Gastroesophageal sphincter (tissue), 4 donors: ENCODE measurements around the gene TMTC2. TPM values are rescaled to one million over a fixed set of nuclear protein-coding genes. Genes with fewer than 3 reads are reported as not detected.

ENCODE experiments used
- ATAC-seq: fragments of 150-250 bp; one replicate; pipeline ENCODE4 v1.9.1; 2016; ENCODE audit warnings: mild to moderate bottlenecking, moderate library complexity
- H3K27ac ChIP-seq, 4 donors: fragments of 200-600 bp; sonication (generic) in 3 of 4; 1 replicate in 3 of 4; 2 replicates in 1 of 4; pipeline ENCODE4 v1.5.1; 2016 to 2019
- H3K27me3 ChIP-seq: fragments of 200-600 bp; sonication (generic); one replicate; pipeline ENCODE4 v1.5.1; 2019
- H3K36me3 ChIP-seq, 2 donors: fragments of 200-600 bp; sonication (generic); one replicate each; pipeline ENCODE4 v1.5.1; 2019; ENCODE audit warnings: control low read depth in 1 of 2
- H3K4me1 ChIP-seq, 3 donors: fragments of 200-600 bp; sonication (generic); 1 replicate in 2 of 3; 2 replicates in 1 of 3; pipeline ENCODE4 v1.5.1; 2016 to 2019; ENCODE audit warnings: control low read depth in 2 of 3
- H3K4me3 ChIP-seq, 2 donors: fragments of 200-600 bp; sonication (generic); one replicate each; pipeline ENCODE4 v1.5.1; 2019; ENCODE audit warnings: mild to moderate bottlenecking in 1 of 2, moderate library complexity in 1 of 2
- H3K9me3 ChIP-seq, 3 donors: fragments of 200-600 bp; sonication (generic); one replicate each; pipeline ENCODE4 v1.5.1; 2017 to 2019; ENCODE audit warnings: control low read depth in 2 of 3
- CTCF ChIP-seq, 4 experiments: fragments of 200-600 bp in 2 of 4; fragments of 450-650 bp in 2 of 4; sonication (generic) in 1 of 4; IDR thresholded peaks; one replicate each; pipeline ENCODE4 v1.5.1; 2017 to 2019; ENCODE audit warnings: antibody characterized with exemption in 4 of 4, mild to moderate bottlenecking in 2 of 4, moderate library complexity in 2 of 4
- EP300 ChIP-seq: sonication (generic); formaldehyde crosslinking; IDR thresholded peaks from one replicate; pipeline ENCODE4 v1.6.1; 2017; ENCODE audit warnings: antibody characterized with exemption, mild to moderate bottlenecking
- POLR2A ChIP-seq, 2 donors: fragments of 450-650 bp; IDR thresholded peaks; one replicate each; pipeline ENCODE4 v1.6.1; 2017; ENCODE audit warnings: antibody characterized with exemption in 2 of 2, mild to moderate bottlenecking in 2 of 2, moderate library complexity in 1 of 2
- POLR2AphosphoS5 ChIP-seq: sonication (generic); formaldehyde crosslinking; IDR thresholded peaks from one replicate; pipeline ENCODE4 v1.6.1; 2017; ENCODE audit warnings: antibody characterized with exemption
- WGBS, 2 donors: methylation state at CpG; one replicate each; pipeline ENCODE4 v1.1.5; 2018; ENCODE audit warnings: low coverage in 1 of 2; 5-methylcytosine and 5-hydroxymethylcytosine counted together
- total RNA-seq, 4 donors: library from RNA; depleted of rRNA; stranded (reverse); fragments of >200 nt; gene quantifications; one replicate each; pipeline ENCODE4 v1.1.0, GENCODE V29; 2016

Gene TMTC2
- total RNA-seq, 4 donors from 2014 or later: 7.4 to 21.8 (median 16.0) TPM

DNA sequence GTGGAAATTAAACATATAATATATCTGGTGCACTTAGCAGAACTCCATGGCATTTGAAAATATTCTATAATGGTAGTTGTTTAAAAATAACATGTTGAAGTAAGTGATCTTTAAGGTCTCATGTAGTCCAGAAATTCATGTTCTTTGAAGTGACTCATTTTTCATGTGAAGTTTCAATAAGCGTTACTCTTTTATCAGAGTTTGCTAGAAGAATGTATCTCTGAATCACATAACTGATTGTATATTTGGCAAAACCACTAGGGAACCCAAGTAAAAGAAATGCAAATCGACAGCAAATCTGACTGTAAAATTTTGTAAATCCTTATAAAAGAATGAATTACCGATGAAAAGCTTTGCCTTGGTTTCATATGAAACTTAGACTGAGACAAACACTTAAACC, 463.3 kb downstream of the TMTC2 start:
- Histone ChIP-seq H3K4me3 (no peak overlapping the region), H3K27ac (no peak overlapping the region), H3K27me3 (no peaks in the 10 kb centered on the region), H3K36me3 (no peaks in the 10 kb centered on the region), H3K4me1 (no peaks in the 10 kb centered on the region), H3K9me3 (no peaks in the 10 kb centered on the region)
- no peak for ATAC-seq
- 87 to 93% methylated on average over 3 of the region's 3 CpGs for WGBS, 2 donors
- TF ChIP-seq POLR2A (IDR thresholded peaks at IDR 0.05): no peak
- no peak for TF ChIP-seq CTCF (IDR thresholded peaks at IDR 0.05)
- TF ChIP-seq POLR2AphosphoS5: no peak
- no peak for TF ChIP-seq EP300

DNA sequence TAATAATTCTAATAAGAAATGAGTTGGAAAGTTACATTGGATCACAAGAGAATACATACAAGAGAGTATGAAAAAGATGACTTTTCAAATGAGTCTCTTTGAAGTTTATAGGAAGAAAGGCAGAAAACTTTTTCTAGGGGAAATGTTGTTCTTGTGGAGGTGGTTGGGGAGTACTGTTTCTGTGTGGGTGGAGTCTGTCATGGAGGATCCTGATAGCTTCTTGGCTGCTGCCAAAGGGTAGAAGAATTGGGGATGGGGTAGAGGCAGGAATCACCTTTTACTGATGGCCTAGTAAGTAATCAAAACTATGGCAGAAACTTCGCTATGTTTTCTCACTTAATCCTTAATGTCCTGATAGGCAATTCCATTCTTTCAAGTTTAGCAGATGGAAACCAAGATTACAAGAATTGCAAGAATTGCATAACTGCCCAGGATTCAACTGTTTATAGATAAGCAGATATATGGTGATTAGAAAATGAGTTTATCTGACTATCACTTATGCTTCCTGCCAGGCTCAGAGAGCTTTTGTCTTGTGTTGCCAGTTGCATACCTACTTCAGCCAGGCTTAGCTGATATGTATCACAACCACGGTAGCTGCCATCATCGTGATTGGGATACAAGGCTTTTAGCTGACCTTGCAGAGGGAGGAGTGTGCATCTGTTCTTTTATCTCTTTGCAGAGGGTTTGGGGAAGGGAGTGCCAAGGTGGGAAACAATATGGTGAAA, 463.9 kb downstream of the TMTC2 start:
- H3K27ac ChIP-seq: no peak overlapping the region
- ATAC-seq: no peak
- H3K36me3 ChIP-seq: no peaks in the 10 kb centered on the region
- no peak for TF ChIP-seq CTCF (IDR thresholded peaks at IDR 0.05)
- TF ChIP-seq POLR2AphosphoS5: no peak
- no peak for TF ChIP-seq POLR2A (IDR thresholded peaks at IDR 0.05)
- TF ChIP-seq EP300: no peak
- no peaks in the 10 kb centered on the region for H3K27me3 ChIP-seq
- no peaks in the 10 kb centered on the region for H3K9me3 ChIP-seq
- H3K4me3 ChIP-seq: no peak overlapping the region
- no peaks in the 10 kb centered on the region for H3K4me1 ChIP-seq
- WGBS, 2 donors: 62 to 85% methylated on average over 2 to 3 of the region's 3 CpGs

DNA sequence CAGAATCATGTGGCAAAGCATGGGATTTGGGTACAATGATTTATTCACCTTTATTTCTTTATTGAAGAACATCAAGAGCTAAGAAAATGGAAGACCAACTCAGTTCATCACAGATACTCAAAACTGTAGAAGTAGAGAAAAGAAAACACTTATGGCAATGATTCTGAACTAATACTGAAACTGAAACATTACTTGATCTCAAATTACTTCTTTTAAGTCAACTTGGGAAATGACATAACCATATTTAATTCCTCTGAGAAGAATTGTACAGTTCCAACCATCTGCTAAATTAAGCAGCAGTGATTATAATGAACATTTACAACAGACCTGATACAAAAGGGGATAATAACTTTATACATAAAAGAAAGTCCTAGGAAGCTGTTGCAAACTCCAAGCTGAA, 466.5 kb downstream of the TMTC2 start:
- Histone ChIP-seq H3K9me3 (no peaks in the 10 kb centered on the region), H3K4me3 (no peak overlapping the region), H3K27ac (no peak overlapping the region), H3K4me1 (no peaks in the 10 kb centered on the region), H3K36me3 (no peaks in the 10 kb centered on the region), H3K27me3 (no peaks in the 10 kb centered on the region)
- no peak for TF ChIP-seq EP300
- TF ChIP-seq CTCF (IDR thresholded peaks at IDR 0.05): no peak
- no peak for TF ChIP-seq POLR2A (IDR thresholded peaks at IDR 0.05)
- TF ChIP-seq POLR2AphosphoS5: no peak
- ATAC-seq: no peak

DNA sequence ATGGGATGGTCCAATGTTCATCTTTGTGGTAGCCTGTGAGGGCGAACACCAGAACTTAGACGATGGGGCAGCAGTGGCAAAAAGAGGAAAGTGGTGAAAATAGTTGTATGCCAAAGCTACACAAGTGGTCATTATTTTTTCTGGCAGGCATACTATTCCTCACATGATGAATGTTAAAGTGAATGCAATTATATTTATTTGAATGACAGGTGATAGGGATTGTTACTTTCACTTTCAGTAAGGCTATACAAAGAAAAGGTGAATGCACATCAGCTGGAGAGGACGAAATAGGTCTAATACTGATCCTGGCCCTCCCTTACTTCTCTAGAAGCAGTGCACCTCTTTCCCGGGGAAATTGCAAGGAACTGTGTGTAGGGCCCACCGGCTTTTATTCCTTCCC, 470.1 kb downstream of the TMTC2 start:
- Histone ChIP-seq H3K4me1 (no peaks in the 10 kb centered on the region), H3K36me3 (no peaks in the 10 kb centered on the region), H3K27ac (no peak overlapping the region), H3K4me3 (no peak overlapping the region), H3K27me3 (no peaks in the 10 kb centered on the region), H3K9me3 (no peaks in the 10 kb centered on the region)
- ATAC-seq: no peak
- TF ChIP-seq CTCF (IDR thresholded peaks at IDR 0.05): no peak
- no peak for TF ChIP-seq EP300
- no peak for TF ChIP-seq POLR2A (IDR thresholded peaks at IDR 0.05)
- no peak for TF ChIP-seq POLR2AphosphoS5
- 82 to 89% methylated on average over 2 to 5 of the region's 5 CpGs for WGBS, 2 donors

DNA sequence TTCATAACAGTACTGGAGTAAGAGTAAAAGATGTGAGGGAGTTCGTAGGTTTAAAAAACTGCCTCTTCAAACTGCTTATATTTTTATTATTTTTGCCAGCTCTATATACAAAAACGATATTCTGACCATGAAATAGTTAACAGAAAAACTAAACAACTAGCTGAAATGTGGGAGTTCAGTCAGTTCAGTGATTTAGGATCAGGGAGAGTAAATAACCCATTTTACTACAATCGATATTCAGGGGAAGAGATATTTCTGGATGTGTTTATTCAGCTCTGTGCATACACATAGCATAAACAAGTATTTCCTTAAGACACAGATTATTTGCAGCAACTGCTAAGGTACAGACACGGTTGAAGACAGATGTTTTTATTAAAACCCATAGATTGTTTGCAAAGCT, 470.9 kb downstream of the TMTC2 start:
- Histone ChIP-seq H3K27me3 (no peaks in the 10 kb centered on the region), H3K4me3 (no peak overlapping the region), H3K27ac (no peak overlapping the region), H3K9me3 (no peaks in the 10 kb centered on the region), H3K36me3 (no peaks in the 10 kb centered on the region), H3K4me1 (no peaks in the 10 kb centered on the region)
- 60 to 67% methylated on average over 4 of the region's 4 CpGs for WGBS, 2 donors
- TF ChIP-seq EP300 (no peak), POLR2AphosphoS5 (no peak), POLR2A (IDR thresholded peaks at IDR 0.05) (no peak), CTCF (IDR thresholded peaks at IDR 0.05) (no peak)
- no peak for ATAC-seq
